Psoas muscle (tissue), 8 donors: ENCODE data around the gene SELENOW. TPM values are rescaled to one million over a fixed set of nuclear protein-coding genes. Genes with fewer than 3 reads are reported as not detected.

Experiments
- ATAC-seq, 4 donors: fragments of 200-7000 bp; cut with Tn5 transposase; one replicate each; pipeline ENCODE4 v1.9.1; 2020; ENCODE audit warnings: moderate library complexity in 3 of 4, mild to moderate bottlenecking in 2 of 4
- DNase-seq, 2 donors: peaks; one replicate each; pipeline ENCODE4 v3.0.0-alpha.2; 2020
- H3K27ac ChIP-seq: fragments of 200-600 bp; one replicate; pipeline ENCODE4 v1.8.0; 2022
- H3K27me3 ChIP-seq, 3 donors: fragments of 200-600 bp in 1 of 3; one replicate each; pipeline versions ENCODE4 v1.6.1 to v1.8.0; 2013 to 2022; ENCODE audit warnings: low read length in 2 of 3, mild to moderate bottlenecking in 2 of 3, moderate library complexity in 1 of 3; ENCODE audit not compliant: insufficient read depth in 3 of 3
- H3K36me3 ChIP-seq, 2 donors: fragments of 200-600 bp in 1 of 2; one replicate each; pipeline versions ENCODE4 v1.6.1 to v1.8.0; 2013 to 2022; ENCODE audit warnings: low read depth in 1 of 2, mild to moderate bottlenecking in 1 of 2, moderate library complexity in 1 of 2; ENCODE audit not compliant: insufficient read depth in 1 of 2
- H3K4me1 ChIP-seq: fragments of 200-600 bp; one replicate; pipeline ENCODE4 v1.8.0; 2022
- H3K4me3 ChIP-seq: fragments of 200-600 bp; one replicate; pipeline ENCODE4 v1.8.0; 2022; ENCODE audit warnings: mild to moderate bottlenecking
- H3K9me3 ChIP-seq: fragments of 200-600 bp; one replicate; pipeline ENCODE4 v1.8.0; 2022
- CTCF ChIP-seq: fragments of 200-600 bp; IDR thresholded peaks from one replicate; pipeline ENCODE4 v1.8.0; 2022; ENCODE audit warnings: antibody characterized with exemption
- WGBS, 3 donors: extraction: QIAGEN DNeasy Blood & Tissue Kit; methylation state at CpG; one replicate each; pipeline versions ENCODE4 v1.1.6 to v1.1.7; 2013; 5-methylcytosine and 5-hydroxymethylcytosine counted together
- intact Hi-C, 2 donors: fragments of 100-400 bp; cut with DNase I; formaldehyde crosslinking; loops; one replicate each; pipeline versions ENCODE4 v1.11.0 to v1.14.2; 2022
- long read RNA-seq, 2 donors: library from polyadenylated mRNA; unstranded; transcript quantifications; one replicate each; pipeline ENCODE4 v2.0.0, GENCODE V29; 2021
- polyA plus RNA-seq, 3 donors: library from polyadenylated mRNA; stranded (reverse); fragments of 200-250 nt; gene quantifications; one replicate each; pipeline ENCODE4 v1.2.3, GENCODE V29; 2013
- total RNA-seq, 4 donors: library from RNA; stranded (reverse); fragmentation: NEBNext Ultra II Directional in 2 of 4; extraction: Animal tissue kit (Norgen Biotek cat#: 25700) in 2 of 4; gene quantifications; one replicate each; pipeline versions ENCODE4 v1.2.1 to v1.2.4, GENCODE V29; 2021 to 2023
- donor health status: healthy with polysubstance abuse.
- donor health status: DM: no; HTN: no; CAD: no; lungs with moderate emphysema.
- donor health status: Bipolar disorder and iron deficiency.
- donor health status: healthy.
- donor health status: DM: yes; HTN: yes; CAD: no.
- donor health status: DM: no; HTN: no; CAD: no.
- donor health status: DM: no; HTN: no; CAD: no.
- donor health status: DM: yes; HTN: yes; CAD: no.

The SELENOW gene
- total RNA-seq (100 to 1,000 TPM; 677 to 969 (median 733) TPM), polyA plus RNA-seq (1,000 to 10,000 TPM in 2 of 3 donors, 100 to 1,000 TPM in 1; 434 to 1,620 (median 1,372) TPM)
- long read RNA-seq, donor 1, transcript SELENOW-215 (1 exons, 2,503 nt) = minor isoform, 164 of 361 reads
- long read RNA-seq, donor 1, transcript SELENOW-212 (6 exons, 888 nt) = major isoform, 192 of 361 reads
- long read RNA-seq, donor 1, partial matches to known transcripts = 0 of 361 reads
- long read RNA-seq, donor 1, other reads (novel, unspliced or antisense) = 3 of 361 reads
- long read RNA-seq, donor 2, transcript SELENOW-210 (3 exons, 312 nt) = minor isoform, 7 of 854 reads
- long read RNA-seq, donor 2, transcript SELENOW-212 (6 exons, 888 nt) = major isoform, 437 of 854 reads
- long read RNA-seq, donor 2, transcript SELENOW-215 (1 exons, 2,503 nt) = minor isoform, 397 of 854 reads
- long read RNA-seq, donor 2, partial matches to known transcripts = 0 of 854 reads
- long read RNA-seq, donor 2, other reads (novel, unspliced or antisense) = 8 of 854 reads

DNA sequence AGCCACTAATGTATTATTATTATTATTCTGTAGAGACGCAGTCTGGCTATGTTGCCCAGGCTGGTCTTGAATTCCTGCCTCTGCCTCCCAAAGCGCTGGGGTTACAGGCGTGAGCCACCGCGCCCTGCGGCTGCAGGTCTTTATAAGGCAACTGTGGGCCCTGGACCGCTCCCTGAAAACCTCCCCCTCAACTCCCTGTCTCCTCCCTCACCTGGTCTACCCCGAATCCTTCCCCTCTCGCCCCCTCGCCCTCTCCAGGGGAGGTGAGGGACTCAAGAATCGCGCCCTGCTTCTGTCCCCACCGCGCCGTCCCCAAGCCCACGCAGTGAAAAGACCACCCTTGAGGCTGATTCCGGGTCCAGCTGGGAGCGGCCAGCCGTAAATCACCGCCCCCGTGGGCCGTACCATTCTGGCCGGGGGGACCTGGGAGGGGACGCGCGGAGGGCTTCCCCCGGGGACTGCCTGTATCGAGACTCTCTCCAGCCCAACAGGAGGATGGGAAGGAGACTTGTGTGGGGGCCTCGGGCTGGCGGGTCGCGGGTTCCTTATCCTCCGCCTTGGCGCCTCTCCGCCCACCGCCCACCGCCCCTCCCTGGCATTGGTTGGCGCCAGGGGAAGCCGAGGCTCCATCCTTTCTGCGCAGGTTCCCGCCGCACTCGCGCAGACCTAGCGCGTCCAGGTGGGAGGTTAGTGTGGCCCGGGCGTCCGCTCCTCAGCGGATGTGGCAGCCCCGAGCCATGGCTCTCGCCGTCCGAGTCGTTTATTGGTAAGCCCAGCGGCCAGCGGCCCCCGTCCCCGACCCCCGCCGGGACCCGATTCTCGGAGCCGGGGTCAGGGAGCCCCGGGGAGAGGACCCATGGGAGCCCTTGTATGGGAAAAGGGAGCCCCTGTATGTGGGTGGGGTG is at the start of gene SELENOW:
TSS of gene SELENOW (plus strand) at position 655 of the 905 bp plus-strand sequence. CDS start at position 738, 83 bp downstream.
- Histone ChIP-seq H3K9me3 (no peaks in the 10 kb centered on the region), H3K4me3 (peak within 1 kb of the TSS; percentile 93), H3K4me1 (peaks cover 28% of the 10 kb centered on the region), H3K27me3 (no peaks in the 10 kb centered on the region), H3K27ac (peak within 1 kb of the TSS; percentile 95), H3K36me3 (peaks cover 0 to 25% of the 10 kb centered on the region in 2 donors)
- intact Hi-C loops = no loop called here
- 4 to 23% (median 6%) methylated on average over 55 to 65 of the region's 65 CpGs for whole genome bisulfite sequencing, 3 donors
- ATAC-seq = peak; percentile 78 to 86 (median 82)
- DNase-seq = peak; percentile 79 to 85
- TF ChIP-seq CTCF = no peak

- DNase-seq (peak; percentile 64 to 79), ATAC-seq (peak; percentile 52 to 80 (median 70))
- intact Hi-C loops = no loop called here
- Histone ChIP-seq H3K36me3 (peaks cover 0 to 11% of the 10 kb centered on the region in 2 donors), H3K27ac (peak overlapping the region; percentile 51), H3K9me3 (no peaks in the 10 kb centered on the region), H3K4me3 (peak overlapping the region; percentile 21), H3K27me3 (peaks cover 0 to 11% (median 0%) of the 10 kb centered on the region in 3 donors), H3K4me1 (peaks cover 11% of the 10 kb centered on the region)
- 32 to 43% (median 34%) methylated on average over 9 of the region's 9 CpGs for WGBS, 3 donors
- TF ChIP-seq CTCF = no peak
Measured at GRCh38 chr19:47729468-47729798, 49.1 kb upstream of the SELENOW start.

- H3K4me1 ChIP-seq = peaks cover 11% of the 10 kb centered on the region
- no peaks in the 10 kb centered on the region for H3K9me3 ChIP-seq
- no peak for TF ChIP-seq CTCF
- ATAC-seq (peak; percentile 55 to 79 (median 70)), DNase-seq (peak; percentile 74 to 86)
- H3K27ac ChIP-seq = peak overlapping the region; percentile 51
- peak overlapping the region; percentile 21 for H3K4me3 ChIP-seq
- H3K27me3 ChIP-seq = peaks cover 0 to 11% (median 0%) of the 10 kb centered on the region in 3 donors
- peaks cover 0 to 14% of the 10 kb centered on the region in 2 donors for H3K36me3 ChIP-seq
- intact Hi-C loops = no loop called here
- whole genome bisulfite sequencing, 3 donors = 51 to 59% (median 53%) methylated on average over 26 to 30 of the region's 30 CpGs
Measured at GRCh38 chr19:47729799-47730520, 48.5 kb upstream of the SELENOW start.

DNA sequence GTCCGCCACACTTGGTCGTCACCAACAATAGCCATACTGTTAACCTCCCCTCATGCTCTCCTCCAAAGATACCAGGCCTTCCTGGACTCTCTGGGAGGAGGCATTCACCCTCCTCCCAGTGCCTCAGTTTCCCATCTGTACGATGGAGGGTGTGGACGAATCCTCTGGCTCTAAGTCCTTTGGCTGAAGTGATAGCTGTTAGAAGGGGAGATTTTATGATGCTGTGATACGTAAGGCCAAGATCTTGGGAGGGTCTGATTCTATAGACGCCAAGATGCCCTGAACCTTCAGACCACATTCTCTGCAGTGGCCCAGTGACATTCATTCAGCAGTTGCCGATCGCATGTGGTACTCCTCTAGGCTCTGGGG is 48.0 kb upstream of the SELENOW start:
- intact Hi-C loops = no loop called here
- no peak for TF ChIP-seq CTCF

More for the DNA sequence above, 48.0 kb upstream of the SELENOW start:
- H3K9me3 ChIP-seq = no peaks in the 10 kb centered on the region
- no peak for DNase-seq
- peaks cover 0 to 18% of the 10 kb centered on the region in 2 donors for H3K36me3 ChIP-seq
- H3K27me3 ChIP-seq = peaks cover 0 to 11% (median 0%) of the 10 kb centered on the region in 3 donors
- H3K4me1 ChIP-seq = peaks cover 11% of the 10 kb centered on the region
- no peak overlapping the region for H3K4me3 ChIP-seq
- H3K27ac ChIP-seq = no peak overlapping the region
- 81 to 86% (median 81%) methylated on average over 8 of the region's 8 CpGs for WGBS, 3 donors
- ATAC-seq = no peak
